ENCODE data around the gene PEX5.
A peak's percentile ranks its signal among the peaks of the same experiment; 100 is the strongest.
"Not testable (repeated sequence)": the region's sequence is repeated elsewhere in the genome, so short reads cannot be mapped to it uniquely, and the experiment has no call there.

Gene PEX5

GRCh38 chr12:7158781-7159609, 30.5 kb upstream of the PEX5 start:
- no peak for DNase-seq (ENCODE audit: low read depth in 3 of 3, low spot score in 1 of 3)

DNA sequence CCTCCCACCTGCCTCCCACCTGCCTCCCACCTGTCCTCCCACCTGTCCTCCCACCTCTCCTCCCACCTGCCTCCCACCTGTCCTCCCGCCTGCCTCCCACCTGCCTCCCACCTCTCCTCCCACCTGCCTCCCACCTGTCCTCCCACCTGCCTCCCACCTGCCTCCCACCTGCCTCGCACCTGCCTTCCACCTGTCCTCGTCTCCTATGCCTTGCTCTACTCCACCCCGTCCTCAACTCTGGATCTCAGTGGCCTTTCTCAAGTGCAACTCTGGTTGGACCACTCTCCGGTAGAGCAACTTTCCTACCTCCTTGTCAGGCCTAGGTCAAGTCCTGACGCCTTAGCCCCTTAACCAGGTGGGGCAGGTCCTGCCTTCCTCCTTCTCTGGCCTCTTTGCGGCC, 29.3 kb upstream of the PEX5 start:
- DNase-seq (ENCODE audit: low read depth in 3 of 3, low spot score in 1 of 3) = no peak

- no peak for DNase-seq (ENCODE audit: low read depth in 3 of 3, low spot score in 1 of 3)
Measured at GRCh38 chr12:7161327-7161726, 28.2 kb upstream of the PEX5 start.

DNA sequence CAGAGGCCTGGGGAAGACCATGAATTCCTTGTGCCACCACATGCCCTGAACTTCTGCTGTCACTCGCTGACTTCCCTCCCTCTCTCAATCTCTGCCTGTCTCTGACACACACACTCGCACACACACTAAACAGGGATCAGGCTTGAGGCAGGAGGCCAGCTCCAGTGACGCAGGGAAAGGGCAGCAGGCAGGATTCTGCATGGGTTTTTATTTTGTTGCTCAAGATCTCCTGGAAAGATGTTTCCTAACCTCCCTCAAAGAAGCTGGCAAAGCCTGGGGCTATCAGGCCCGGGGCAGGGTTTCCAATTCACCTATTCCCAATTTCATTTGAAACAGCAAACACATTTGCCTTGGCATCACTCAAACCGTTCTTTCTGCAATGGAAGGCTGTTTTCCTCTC, 27.7 kb upstream of the PEX5 start:
- DNase-seq (ENCODE audit: low read depth in 3 of 3, low spot score in 1 of 3) = no peak

DNA sequence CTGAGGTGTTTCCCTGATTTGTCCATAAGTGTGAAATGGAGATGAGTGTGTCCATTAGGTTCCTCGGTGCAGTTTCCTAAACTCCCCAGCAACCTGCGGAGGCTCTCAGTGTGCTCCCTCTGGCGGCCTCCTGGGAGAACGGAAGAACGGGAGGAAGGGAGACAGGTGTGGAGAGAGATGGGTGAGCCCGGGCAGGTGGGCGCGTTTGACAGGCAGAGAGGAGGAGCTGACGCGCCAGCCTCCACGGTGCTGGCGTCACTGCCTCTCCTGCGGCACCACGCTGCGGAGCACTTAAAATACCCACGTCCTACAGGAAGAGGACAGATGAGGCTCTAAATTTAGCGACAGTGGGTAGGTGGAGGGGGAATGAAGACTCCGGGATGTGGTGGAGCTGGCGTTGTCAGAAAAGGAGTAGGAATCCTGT, 26.8 kb upstream of the PEX5 start:
- no peak for DNase-seq (ENCODE audit: low read depth in 3 of 3, low spot score in 1 of 3)

GRCh38 chr12:7169951-7170350, 19.5 kb upstream of the PEX5 start:
- no peak for DNase-seq (ENCODE audit: low read depth in 3 of 3, low spot score in 1 of 3)

GRCh38 chr12:7171854-7172253, 17.6 kb upstream of the PEX5 start:
- DNase-seq (ENCODE audit: low read depth in 3 of 3, low spot score in 1 of 3) = no peak

DNA sequence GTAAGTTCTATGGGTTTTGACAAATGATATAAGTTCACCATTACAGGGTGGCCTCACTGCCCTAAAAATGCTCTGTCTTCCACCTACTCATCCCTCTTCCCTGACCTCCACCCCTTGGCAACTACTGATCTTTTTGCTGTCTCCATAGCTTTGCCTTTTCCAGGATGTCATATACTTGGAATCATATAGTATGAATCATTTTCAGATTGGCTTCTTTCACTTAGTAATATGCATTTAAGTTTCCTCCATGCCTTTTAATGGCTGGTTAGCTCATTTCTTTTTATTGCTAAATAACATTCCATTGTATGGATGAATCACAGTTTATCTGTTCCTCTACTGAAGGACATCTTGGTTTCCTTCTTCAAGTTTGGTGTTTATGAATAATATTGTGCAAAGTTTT, 14.0 kb upstream of the PEX5 start:
- no peak for DNase-seq (ENCODE audit: low read depth in 3 of 3, low spot score in 1 of 3)

DNA sequence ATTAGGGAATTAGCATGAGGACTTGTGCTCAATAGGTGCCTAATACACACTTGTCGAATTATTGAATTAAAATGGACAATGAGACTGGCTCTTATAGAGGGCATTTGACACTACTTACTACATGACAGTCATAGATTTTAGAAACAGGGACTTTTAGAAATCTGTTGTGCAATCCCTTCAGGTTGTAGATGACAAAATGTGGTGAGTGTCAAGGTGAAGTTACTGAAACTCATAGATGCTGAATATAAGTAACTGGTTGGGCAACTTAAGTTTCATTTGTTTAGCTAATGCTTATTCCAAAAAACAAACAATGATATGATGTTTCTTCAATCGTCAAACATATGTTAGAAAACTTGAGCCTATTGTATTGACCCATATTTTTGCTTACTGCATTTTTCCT, 12.9 kb upstream of the PEX5 start:
- DNase-seq (ENCODE audit: low read depth in 3 of 3, low spot score in 1 of 3) = no peak

GRCh38 chr12:7178481-7178880, 11.0 kb upstream of the PEX5 start:
- no peak for DNase-seq (ENCODE audit: low read depth in 3 of 3, low spot score in 1 of 3)

DNA sequence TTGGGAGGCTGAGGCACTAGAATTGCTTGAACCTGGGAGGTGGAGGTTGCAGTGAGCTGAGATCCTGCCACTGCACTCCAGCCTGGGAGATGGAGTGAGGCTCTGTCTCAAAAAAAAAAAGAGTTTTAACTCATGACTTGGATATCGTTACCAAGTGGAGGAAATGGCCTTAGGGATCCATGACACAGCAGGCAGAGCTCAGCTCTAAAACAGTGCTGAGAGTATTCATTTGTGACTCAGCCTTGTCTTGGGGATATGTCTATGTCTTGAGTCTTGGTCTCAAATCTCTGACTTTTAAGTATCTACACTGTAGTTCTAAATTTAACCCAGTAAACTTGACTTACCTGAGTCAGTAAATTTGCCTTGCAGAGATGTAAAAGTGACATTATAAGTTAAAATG, 8.8 kb upstream of the PEX5 start:
- no peak for DNase-seq (ENCODE audit: low read depth in 3 of 3, low spot score in 1 of 3)

GRCh38 chr12:7186058-7186457, 3.4 kb upstream of the PEX5 start:
- DNase-seq (ENCODE audit: low read depth in 3 of 3, low spot score in 1 of 3) = not testable (repeated sequence)

GRCh38 chr12:7188562-7189397, 706 bp upstream of the PEX5 start:
- peak in 2 of 3 donors; percentile 19 to 49 for DNase-seq (ENCODE audit: low read depth in 3 of 3, low spot score in 1 of 3)

- peak in 1 of 3 donors; percentile 1 for DNase-seq (ENCODE audit: low read depth in 3 of 3, low spot score in 1 of 3)
Measured at GRCh38 chr12:7190268-7191055, 976 bp downstream of the PEX5 start.

DNA sequence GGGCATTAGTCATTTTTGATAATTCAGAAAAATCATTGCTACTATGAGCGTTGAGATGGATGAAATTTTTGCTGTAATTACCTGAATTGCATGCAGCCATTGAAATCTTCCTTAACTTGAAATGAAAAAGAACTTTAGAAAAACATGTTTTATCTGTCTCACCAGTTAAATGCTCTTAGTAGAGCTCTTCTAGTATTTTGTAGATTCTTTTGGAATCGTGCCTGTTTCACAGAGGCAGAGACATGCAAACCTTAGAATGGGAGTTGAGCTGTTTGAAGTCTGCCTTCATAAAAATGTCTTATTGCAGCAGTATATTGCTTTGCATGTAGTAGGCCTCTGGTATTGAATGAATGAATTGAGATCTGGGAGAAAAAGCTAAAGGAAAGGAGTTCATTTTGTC, 4.2 kb downstream of the PEX5 start:
- no peak for DNase-seq (ENCODE audit: low read depth in 3 of 3, low spot score in 1 of 3)

GRCh38 chr12:7197841-7198240, 8.4 kb downstream of the PEX5 start:
- no peak for DNase-seq (ENCODE audit: low read depth in 3 of 3, low spot score in 1 of 3)

DNA sequence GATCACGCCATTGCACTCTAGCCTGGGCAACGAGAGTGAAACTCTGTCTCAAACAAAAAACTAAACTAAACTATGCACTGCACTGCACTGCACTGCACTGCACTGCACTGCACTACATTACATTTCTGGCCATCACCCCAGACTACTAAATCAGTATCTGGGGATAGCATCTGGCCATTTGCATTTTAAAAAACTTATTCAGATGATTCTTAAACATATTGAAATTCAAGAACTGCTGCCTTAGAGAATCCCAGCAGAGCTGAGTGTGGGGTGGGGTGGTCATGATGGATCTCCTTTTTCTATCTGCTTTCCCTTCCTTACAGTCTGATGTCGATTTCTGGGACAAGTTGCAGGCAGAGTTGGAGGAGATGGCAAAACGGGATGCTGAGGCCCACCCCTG, 13.6 kb downstream of the PEX5 start:
- DNase-seq (ENCODE audit: low read depth in 3 of 3, low spot score in 1 of 3) = no peak

GRCh38 chr12:7205091-7205490, 15.6 kb downstream of the PEX5 start:
- DNase-seq (ENCODE audit: low read depth in 3 of 3, low spot score in 1 of 3) = no peak

GRCh38 chr12:7206691-7207090, 17.2 kb downstream of the PEX5 start:
- DNase-seq (ENCODE audit: low read depth in 3 of 3, low spot score in 1 of 3) = no peak

- DNase-seq (ENCODE audit: low read depth in 3 of 3, low spot score in 1 of 3) = no peak
Measured at GRCh38 chr12:7207866-7208625, 18.6 kb downstream of the PEX5 start.

DNA sequence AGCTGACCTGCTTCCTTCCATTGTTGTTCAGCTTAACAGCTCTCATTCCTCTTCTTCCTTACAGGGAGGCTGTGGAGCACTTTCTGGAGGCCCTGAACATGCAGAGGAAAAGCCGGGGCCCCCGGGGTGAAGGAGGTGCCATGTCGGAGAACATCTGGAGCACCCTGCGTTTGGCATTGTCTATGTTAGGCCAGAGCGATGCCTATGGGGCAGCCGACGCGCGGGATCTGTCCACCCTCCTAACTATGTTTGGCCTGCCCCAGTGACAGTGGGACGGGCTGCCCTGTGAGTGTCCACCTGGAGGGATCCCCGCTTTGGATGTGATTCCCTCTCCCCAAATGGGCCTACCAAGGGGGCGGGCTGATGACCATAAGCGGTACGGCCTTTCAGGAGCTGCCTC, 20.5 kb downstream of the PEX5 start:
- no peak for DNase-seq (ENCODE audit: low read depth in 3 of 3, low spot score in 1 of 3)
